Hepatocyte (in vitro differentiated cells): ENCODE data around the gene ITGA7.

ENCODE experiments used
- EZH2phosphoT487 ChIP-seq: fragments of 200-600 bp; sonication (generic); IDR thresholded peaks from one replicate; pipeline ENCODE4 v1.6.1; 2018; ENCODE audit warnings: antibody characterized with exemption, mild to moderate bottlenecking, low read depth, moderate library complexity; ENCODE audit not compliant: unreplicated experiment, severe bottlenecking
- TF ChIP-seq, protein P1 (sequence below): fragments of 200-600 bp; sonication (generic); IDR thresholded peaks from 2 replicates; pipeline ENCODE4 v1.5.1; 2016; ENCODE audit warnings: antibody characterized with exemption, mild to moderate bottlenecking; ENCODE audit not compliant: poor library complexity

DNA sequence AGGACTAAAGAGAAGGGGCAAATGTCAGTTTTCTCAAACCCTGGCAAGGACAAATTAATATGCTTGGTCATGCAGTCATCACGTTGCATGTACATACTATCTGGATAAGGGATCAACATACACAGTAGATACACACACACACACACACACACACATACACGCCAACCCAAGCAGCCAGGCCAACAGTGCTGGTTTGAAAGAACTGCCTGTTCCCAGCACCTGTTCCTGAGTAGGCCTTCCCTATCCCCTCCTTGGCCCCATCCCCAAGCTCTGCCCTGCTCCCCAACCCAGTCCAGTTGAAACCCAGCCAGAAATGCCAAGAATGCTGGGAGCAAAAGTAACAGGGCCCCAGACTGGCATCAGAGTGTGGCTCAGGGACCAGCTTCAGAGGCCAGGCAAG, 4.4 kb downstream of the ITGA7 start:
- TF ChIP-seq, protein P1, sequence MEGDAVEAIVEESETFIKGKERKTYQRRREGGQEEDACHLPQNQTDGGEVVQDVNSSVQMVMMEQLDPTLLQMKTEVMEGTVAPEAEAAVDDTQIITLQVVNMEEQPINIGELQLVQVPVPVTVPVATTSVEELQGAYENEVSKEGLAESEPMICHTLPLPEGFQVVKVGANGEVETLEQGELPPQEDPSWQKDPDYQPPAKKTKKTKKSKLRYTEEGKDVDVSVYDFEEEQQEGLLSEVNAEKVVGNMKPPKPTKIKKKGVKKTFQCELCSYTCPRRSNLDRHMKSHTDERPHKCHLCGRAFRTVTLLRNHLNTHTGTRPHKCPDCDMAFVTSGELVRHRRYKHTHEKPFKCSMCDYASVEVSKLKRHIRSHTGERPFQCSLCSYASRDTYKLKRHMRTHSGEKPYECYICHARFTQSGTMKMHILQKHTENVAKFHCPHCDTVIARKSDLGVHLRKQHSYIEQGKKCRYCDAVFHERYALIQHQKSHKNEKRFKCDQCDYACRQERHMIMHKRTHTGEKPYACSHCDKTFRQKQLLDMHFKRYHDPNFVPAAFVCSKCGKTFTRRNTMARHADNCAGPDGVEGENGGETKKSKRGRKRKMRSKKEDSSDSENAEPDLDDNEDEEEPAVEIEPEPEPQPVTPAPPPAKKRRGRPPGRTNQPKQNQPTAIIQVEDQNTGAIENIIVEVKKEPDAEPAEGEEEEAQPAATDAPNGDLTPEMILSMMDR: no peak
- no peak for TF ChIP-seq EZH2phosphoT487
